Measurements from ENCODE around the gene TDRD7. TPM values are rescaled to one million over a fixed set of nuclear protein-coding genes. Genes with fewer than 3 reads are reported as not detected.

TDRD7 gene
- total and polyA plus RNA-seq, 9 of the 15 experiments (the other 6 are each of a cell fraction or from before 2014, with no cell fraction given) = 2.2 to 7.7 (median 5.2) TPM

- peaks cover 34% of the 10 kb centered on the region; the same call in 2 of the 3 replicates for H3K36me3 ChIP-seq (ENCODE audit: control insufficient read depth, insufficient read depth, low read length)
- ATAC-seq = no peak
- ChIA-PET POLR2A (interaction anchor here (0.7 to 4.7 kb wide), 4 partner anchors 10 to 52 kb away, joined by 3 to 29 read pairs (median 9); partner anchors contain the start of gene TMOD1), CTCF (ENCODE audit: low intra/inter-chr PET ratio) (no interaction called here)
- peaks cover 50% of the 10 kb centered on the region for H4K20me1 ChIP-seq (replicated peaks; ENCODE audit: control insufficient read depth, insufficient read depth, low read length)
- FAIRE-seq = no peak
- H3K9me1 ChIP-seq (ENCODE audit: control insufficient read depth, insufficient read depth, low read length) = peaks cover 15% of the 10 kb centered on the region
- in situ Hi-C loops (cut with MboI) = no loop called here
- H3K4me2 ChIP-seq (ENCODE audit: insufficient read depth, low read length) = no peak overlapping the region
- intact Hi-C loops (cut with micrococcal nuclease) = no loop called here
- no peak for DNase-seq (ENCODE audit: extremely low read depth in 1 of 4, low spot score in 3 of 4)
- H3K4me3 ChIP-seq = no peak overlapping the region
- peaks cover 88% of the 10 kb centered on the region for H3K79me2 ChIP-seq (ENCODE audit: control insufficient read depth, insufficient read depth, low read length)
- BruUV-seq (replicated peaks) = no TSS peak
- peaks cover 19 to 40% of the 10 kb centered on the region in 2 experiments for H3K4me1 ChIP-seq (replicated peaks in 1 of 2; ENCODE audit: control insufficient read depth in 2 of 2, insufficient read depth in 2 of 2, low read length in 2 of 2)
- no peak overlapping the region; a peak in 1 of 4 replicates for H3K9ac ChIP-seq (ENCODE audit: insufficient read depth in 1 of 2, low read depth in 2 of 2, low read length in 2 of 2)
- WGBS (ENCODE audit: insufficient coverage, low coverage, missing lambda C conversion rate) = 78% methylated on average over 4 of the region's 6 CpGs
- no peak overlapping the region for H2AFZ ChIP-seq (ENCODE audit: low read depth, low read length)
- H3K27me3 ChIP-seq (ENCODE audit: control insufficient read depth in 2 of 2, insufficient read depth in 2 of 2, low read length in 2 of 2) = no peaks in the 10 kb centered on the region
- no peak for TF ChIP-seq PURB (CRISPR knock-in tag; IDR thresholded peaks at IDR 0.05; ENCODE audit: low read depth)
- TF ChIP-seq POLR2B (IDR thresholded peaks at IDR 0.05; ENCODE audit: low read depth, partially characterized antibody) = no peak
- TF ChIP-seq ZNF121 (CRISPR knock-in tag; conservative IDR thresholded peaks at IDR 0.05) = no peak
- TF ChIP-seq CSDE1 (IDR thresholded peaks at IDR 0.05) = no peak
- no peak for TF ChIP-seq ZNF277 (CRISPR knock-in tag; IDR thresholded peaks at IDR 0.05; ENCODE audit: borderline replicate concordance)
- TF ChIP-seq, protein P1, sequence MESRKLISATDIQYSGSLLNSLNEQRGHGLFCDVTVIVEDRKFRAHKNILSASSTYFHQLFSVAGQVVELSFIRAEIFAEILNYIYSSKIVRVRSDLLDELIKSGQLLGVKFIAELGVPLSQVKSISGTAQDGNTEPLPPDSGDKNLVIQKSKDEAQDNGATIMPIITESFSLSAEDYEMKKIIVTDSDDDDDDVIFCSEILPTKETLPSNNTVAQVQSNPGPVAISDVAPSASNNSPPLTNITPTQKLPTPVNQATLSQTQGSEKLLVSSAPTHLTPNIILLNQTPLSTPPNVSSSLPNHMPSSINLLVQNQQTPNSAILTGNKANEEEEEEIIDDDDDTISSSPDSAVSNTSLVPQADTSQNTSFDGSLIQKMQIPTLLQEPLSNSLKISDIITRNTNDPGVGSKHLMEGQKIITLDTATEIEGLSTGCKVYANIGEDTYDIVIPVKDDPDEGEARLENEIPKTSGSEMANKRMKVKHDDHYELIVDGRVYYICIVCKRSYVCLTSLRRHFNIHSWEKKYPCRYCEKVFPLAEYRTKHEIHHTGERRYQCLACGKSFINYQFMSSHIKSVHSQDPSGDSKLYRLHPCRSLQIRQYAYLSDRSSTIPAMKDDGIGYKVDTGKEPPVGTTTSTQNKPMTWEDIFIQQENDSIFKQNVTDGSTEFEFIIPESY (CRISPR knock-in tag; IDR thresholded peaks at IDR 0.05) = no peak
- no peak for TF ChIP-seq ZNF41 (CRISPR knock-in tag; conservative IDR thresholded peaks at IDR 0.05)
- TF ChIP-seq HDAC1 (IDR thresholded peaks at IDR 0.05) = no peak
- no peak for TF ChIP-seq RBM22 (IDR thresholded peaks at IDR 0.05; ENCODE audit: low read depth, low read length, poor library complexity, severe bottlenecking)
- TF ChIP-seq RAD21 (CRISPR knock-in tag; conservative IDR thresholded peaks at IDR 0.05 in 1 of 2, IDR thresholded peaks at IDR 0.05 in 1 of 2) = no peak
- no peak for TF ChIP-seq FOXA3 (CRISPR knock-in tag; conservative IDR thresholded peaks at IDR 0.05 in 1 of 2, IDR thresholded peaks at IDR 0.05 in 1 of 2)
- no peak for TF ChIP-seq TCFL5 (CRISPR knock-in tag; conservative IDR thresholded peaks at IDR 0.05)
- TF ChIP-seq IRF2 (CRISPR knock-in tag; IDR thresholded peaks at IDR 0.05) = no peak
- no peak for TF ChIP-seq GATA2 (CRISPR knock-in tag; IDR thresholded peaks at IDR 0.05)
- no peaks in the 10 kb centered on the region for H3K9me3 ChIP-seq (replicated peaks; ENCODE audit: control insufficient read depth, insufficient read depth, low read depth, low read length)
- no peak overlapping the region for H3K27ac ChIP-seq (ENCODE audit: extremely low read depth, low read depth, low read length)
These were observed 103.8 kb downstream of the TDRD7 start for GRCh38 chr9:97515662-97516061.

Data from K562 (cell line).